ENCODE data around the gene CCDC90B.
A peak's percentile ranks its signal among the peaks of the same experiment; 100 is the strongest.

The CCDC90B gene

DNA sequence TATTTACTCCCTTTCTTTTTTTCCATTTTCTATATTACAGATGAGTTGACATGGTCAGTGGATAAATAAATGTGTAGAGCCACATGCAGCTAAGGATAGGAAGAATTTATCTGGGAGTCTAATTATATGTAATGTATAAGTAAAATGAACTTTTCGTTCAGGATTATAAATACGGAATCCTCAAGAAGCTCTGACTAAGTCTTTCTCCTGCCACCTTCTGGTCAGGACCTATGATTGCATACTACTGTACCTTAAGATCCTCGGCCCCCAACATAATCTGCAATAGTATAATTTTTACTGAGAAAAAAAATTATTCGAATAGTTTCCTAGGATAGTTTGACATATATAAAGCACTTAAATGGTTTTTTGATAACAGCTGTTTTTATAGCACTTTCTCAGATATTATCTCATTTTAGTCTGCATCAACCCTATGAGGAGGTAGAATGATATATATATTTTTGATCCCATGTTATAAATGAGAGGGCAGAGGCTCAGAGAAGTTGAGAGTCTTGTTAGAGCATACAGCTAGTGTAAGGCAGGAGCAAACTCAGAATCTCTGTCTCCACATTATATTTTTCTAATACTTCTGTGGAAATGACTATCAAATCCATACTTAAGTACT is 36.1 kb downstream of the CCDC90B start:
- Histone ChIP-seq H3K79me2 (ENCODE audit: insufficient read depth, low read length) (no peaks in the 10 kb centered on the region), H3K36me3 (ENCODE audit: insufficient read depth, low read length) (no peaks in the 10 kb centered on the region), H3K4me1 (ENCODE audit: insufficient read depth, low read length) (no peaks in the 10 kb centered on the region), H3K9ac (ENCODE audit: low read depth, low read length) (no peak overlapping the region), H3K27ac (ENCODE audit: low read length) (no peak overlapping the region), H4K20me1 (ENCODE audit: insufficient read depth, low read length) (no peaks in the 10 kb centered on the region), H3K4me2 (ENCODE audit: insufficient read depth, low read length) (no peak overlapping the region), H3K4me3 (ENCODE audit: low read depth in 1 of 2, low read length in 2 of 2) (no peak overlapping the region), H3K27me3 (ENCODE audit: insufficient read depth, low read length, poor library complexity) (no peaks in the 10 kb centered on the region), H2AFZ (ENCODE audit: low read depth, low read length) (no peak overlapping the region), H3K9me3 (ENCODE audit: insufficient read depth, low read length, severe bottlenecking) (no peaks in the 10 kb centered on the region)
- no peak for DNase-seq
- ATAC-seq (ENCODE audit: insufficient read depth, low read depth): peak; percentile 85
- TF ChIP-seq EZH2 (IDR thresholded peaks at IDR 0.05; ENCODE audit: borderline replicate concordance, low read depth, low read length, severe bottlenecking): no peak
- TF ChIP-seq, protein P1, sequence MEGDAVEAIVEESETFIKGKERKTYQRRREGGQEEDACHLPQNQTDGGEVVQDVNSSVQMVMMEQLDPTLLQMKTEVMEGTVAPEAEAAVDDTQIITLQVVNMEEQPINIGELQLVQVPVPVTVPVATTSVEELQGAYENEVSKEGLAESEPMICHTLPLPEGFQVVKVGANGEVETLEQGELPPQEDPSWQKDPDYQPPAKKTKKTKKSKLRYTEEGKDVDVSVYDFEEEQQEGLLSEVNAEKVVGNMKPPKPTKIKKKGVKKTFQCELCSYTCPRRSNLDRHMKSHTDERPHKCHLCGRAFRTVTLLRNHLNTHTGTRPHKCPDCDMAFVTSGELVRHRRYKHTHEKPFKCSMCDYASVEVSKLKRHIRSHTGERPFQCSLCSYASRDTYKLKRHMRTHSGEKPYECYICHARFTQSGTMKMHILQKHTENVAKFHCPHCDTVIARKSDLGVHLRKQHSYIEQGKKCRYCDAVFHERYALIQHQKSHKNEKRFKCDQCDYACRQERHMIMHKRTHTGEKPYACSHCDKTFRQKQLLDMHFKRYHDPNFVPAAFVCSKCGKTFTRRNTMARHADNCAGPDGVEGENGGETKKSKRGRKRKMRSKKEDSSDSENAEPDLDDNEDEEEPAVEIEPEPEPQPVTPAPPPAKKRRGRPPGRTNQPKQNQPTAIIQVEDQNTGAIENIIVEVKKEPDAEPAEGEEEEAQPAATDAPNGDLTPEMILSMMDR (IDR thresholded peaks at IDR 0.05; ENCODE audit: borderline replicate concordance, extremely low read depth, low read length, poor library complexity, severe bottlenecking): peak; percentile 68

DNA sequence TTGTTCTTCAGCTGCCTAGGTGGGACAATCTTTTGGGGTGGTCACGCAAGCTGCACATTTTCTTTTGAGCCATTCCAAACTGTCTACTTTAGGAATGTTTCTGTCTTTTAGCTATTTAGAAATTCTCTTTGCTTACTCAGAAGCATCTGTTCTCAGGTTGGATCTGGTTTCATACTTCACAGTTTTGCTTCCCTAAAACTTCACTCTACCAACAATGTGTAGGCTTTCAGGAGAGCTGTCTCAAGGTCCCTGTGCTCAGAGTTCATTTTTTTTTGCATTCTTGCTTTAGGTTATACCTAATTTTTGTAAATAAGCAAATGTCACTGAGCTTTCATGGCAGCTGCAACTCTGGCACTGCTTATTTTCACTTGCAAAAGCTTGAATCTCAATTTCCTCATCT is 36.7 kb downstream of the CCDC90B start:
- TF ChIP-seq, protein P1 (IDR thresholded peaks at IDR 0.05; ENCODE audit: borderline replicate concordance, extremely low read depth, low read length, poor library complexity, severe bottlenecking): no peak
- TF ChIP-seq EZH2 (IDR thresholded peaks at IDR 0.05; ENCODE audit: borderline replicate concordance, low read depth, low read length, severe bottlenecking): no peak
- Histone ChIP-seq H3K36me3 (ENCODE audit: insufficient read depth, low read length) (no peaks in the 10 kb centered on the region), H3K27me3 (ENCODE audit: insufficient read depth, low read length, poor library complexity) (no peaks in the 10 kb centered on the region), H2AFZ (ENCODE audit: low read depth, low read length) (no peak overlapping the region), H3K4me1 (ENCODE audit: insufficient read depth, low read length) (no peaks in the 10 kb centered on the region), H3K9me3 (ENCODE audit: insufficient read depth, low read length, severe bottlenecking) (no peaks in the 10 kb centered on the region), H3K4me2 (ENCODE audit: insufficient read depth, low read length) (no peak overlapping the region), H3K79me2 (ENCODE audit: insufficient read depth, low read length) (no peaks in the 10 kb centered on the region), H3K27ac (ENCODE audit: low read length) (no peak overlapping the region), H4K20me1 (ENCODE audit: insufficient read depth, low read length) (no peaks in the 10 kb centered on the region), H3K9ac (ENCODE audit: low read depth, low read length) (no peak overlapping the region), H3K4me3 (ENCODE audit: low read depth in 1 of 2, low read length in 2 of 2) (no peak overlapping the region)
- ATAC-seq (ENCODE audit: insufficient read depth, low read depth) (no peak), DNase-seq (no peak)

DNA sequence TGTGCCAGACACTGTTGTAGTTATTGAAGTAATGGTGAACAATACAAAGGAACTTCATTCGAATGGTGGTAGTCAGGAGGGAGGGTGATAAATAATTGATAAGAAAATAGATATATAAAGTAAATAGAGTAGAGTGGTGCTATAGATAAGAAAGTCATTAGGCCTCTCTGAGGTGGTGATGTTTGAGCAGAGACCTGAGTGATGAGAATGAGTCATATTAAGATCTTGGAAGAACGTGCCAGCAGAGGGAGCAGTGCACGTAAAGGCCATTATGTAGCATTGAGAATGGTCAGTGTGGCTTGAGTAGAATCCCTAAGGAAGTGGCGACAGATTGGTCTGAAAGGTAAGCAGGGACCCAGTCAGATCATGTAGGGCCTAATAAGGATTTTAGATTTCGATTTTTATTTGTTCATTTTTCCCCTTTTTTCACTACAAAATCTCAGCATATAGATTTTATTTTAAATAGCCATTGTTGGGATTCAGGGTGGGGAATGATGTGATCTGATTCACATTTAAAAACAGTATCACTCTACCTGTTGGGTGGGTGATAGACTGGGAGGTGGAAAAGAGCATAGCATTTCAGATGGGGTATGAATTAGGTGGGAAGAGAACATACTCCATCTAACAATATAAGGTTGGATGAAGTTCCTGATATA is 44.7 kb downstream of the CCDC90B start:
- Histone ChIP-seq H3K27ac (ENCODE audit: low read length) (no peak overlapping the region), H3K36me3 (ENCODE audit: insufficient read depth, low read length) (no peaks in the 10 kb centered on the region), H3K4me1 (ENCODE audit: insufficient read depth, low read length) (no peaks in the 10 kb centered on the region), H3K79me2 (ENCODE audit: insufficient read depth, low read length) (no peaks in the 10 kb centered on the region), H3K4me2 (ENCODE audit: insufficient read depth, low read length) (no peak overlapping the region), H3K9me3 (ENCODE audit: insufficient read depth, low read length, severe bottlenecking) (no peaks in the 10 kb centered on the region), H3K4me3 (ENCODE audit: low read depth in 1 of 2, low read length in 2 of 2) (no peak overlapping the region), H3K9ac (ENCODE audit: low read depth, low read length) (no peak overlapping the region), H3K27me3 (ENCODE audit: insufficient read depth, low read length, poor library complexity) (no peaks in the 10 kb centered on the region), H4K20me1 (ENCODE audit: insufficient read depth, low read length) (no peaks in the 10 kb centered on the region), H2AFZ (ENCODE audit: low read depth, low read length) (no peak overlapping the region)
- no peak for DNase-seq
- peak; percentile 55; the same call in 2 of the 3 replicates for ATAC-seq (ENCODE audit: insufficient read depth, low read depth)
- no peak for TF ChIP-seq EZH2 (IDR thresholded peaks at IDR 0.05; ENCODE audit: borderline replicate concordance, low read depth, low read length, severe bottlenecking)
- TF ChIP-seq, protein P1 (IDR thresholded peaks at IDR 0.05; ENCODE audit: borderline replicate concordance, extremely low read depth, low read length, poor library complexity, severe bottlenecking): peak; percentile 50

Measured in DND-41 (cell line).